ENCODE measurements around the gene RAPGEF4. TPM values are rescaled to one million over a fixed set of nuclear protein-coding genes. Genes with fewer than 3 reads are reported as not detected.

Gene RAPGEF4
- total RNA-seq, 4 donors from 2014 or later, result 3.6 to 12.0 (median 6.7) TPM

GRCh38 chr2:172944022-172944793, 208.6 kb downstream of the RAPGEF4 start:
- TF ChIP-seq EP300 (IDR thresholded peaks at IDR 0.05) (no peak), CTCF (IDR thresholded peaks at IDR 0.05) (no peak), POLR2A (IDR thresholded peaks at IDR 0.05) (no peak)
- 55 to 65% methylated on average over 8 of the region's 8 CpGs for WGBS, 2 donors
- H3K4me3 ChIP-seq, result no peak overlapping the region
- H3K36me3 ChIP-seq, result no peaks in the 10 kb centered on the region
- H3K4me1 ChIP-seq, result no peaks in the 10 kb centered on the region
- no peak for DNase-seq (ENCODE audit: low spot score in 2 of 2)
- H3K27ac ChIP-seq, result no peak overlapping the region
- no peaks in the 10 kb centered on the region for H3K9me3 ChIP-seq
- H3K27me3 ChIP-seq, result peaks cover 0 to 4% of the 10 kb centered on the region in 2 donors

GRCh38 chr2:172944794-172945509, 209.3 kb downstream of the RAPGEF4 start:
- H3K36me3 ChIP-seq, result no peaks in the 10 kb centered on the region
- no peaks in the 10 kb centered on the region for H3K9me3 ChIP-seq
- 96 to 98% methylated on average over 1 of the region's 1 CpG for WGBS, 2 donors
- H3K4me1 ChIP-seq, result no peaks in the 10 kb centered on the region
- DNase-seq (ENCODE audit: low spot score in 2 of 2), result no peak
- peaks cover 0 to 4% of the 10 kb centered on the region in 2 donors for H3K27me3 ChIP-seq
- TF ChIP-seq EP300 (IDR thresholded peaks at IDR 0.05) (no peak), CTCF (IDR thresholded peaks at IDR 0.05) (no peak), POLR2A (IDR thresholded peaks at IDR 0.05) (no peak)
- no peak overlapping the region for H3K27ac ChIP-seq
- no peak overlapping the region for H3K4me3 ChIP-seq

GRCh38 chr2:172945510-172945850, 209.8 kb downstream of the RAPGEF4 start:
- TF ChIP-seq EP300 (IDR thresholded peaks at IDR 0.05), result no peak
- no peak for TF ChIP-seq CTCF (IDR thresholded peaks at IDR 0.05)
- TF ChIP-seq POLR2A (IDR thresholded peaks at IDR 0.05), result no peak
- H3K27me3 ChIP-seq, result peaks cover 0 to 4% of the 10 kb centered on the region in 2 donors
- H3K4me3 ChIP-seq, result no peak overlapping the region
- no peaks in the 10 kb centered on the region for H3K9me3 ChIP-seq
- DNase-seq (ENCODE audit: low spot score in 2 of 2), result no peak
- H3K27ac ChIP-seq, result no peak overlapping the region
- 86 to 90% methylated on average over 2 of the region's 2 CpGs for WGBS, 2 donors
- H3K4me1 ChIP-seq, result no peaks in the 10 kb centered on the region
- no peaks in the 10 kb centered on the region for H3K36me3 ChIP-seq

GRCh38 chr2:172947461-172948153, 212.0 kb downstream of the RAPGEF4 start:
- Histone ChIP-seq H3K4me3 (no peak overlapping the region), H3K27me3 (peaks cover 0 to 4% of the 10 kb centered on the region in 2 donors), H3K4me1 (no peaks in the 10 kb centered on the region), H3K36me3 (no peaks in the 10 kb centered on the region), H3K9me3 (no peaks in the 10 kb centered on the region), H3K27ac (no peak overlapping the region)
- WGBS, 2 donors, result 80 to 83% methylated on average over 3 of the region's 3 CpGs
- DNase-seq (ENCODE audit: low spot score in 2 of 2), result no peak
- no peak for TF ChIP-seq EP300 (IDR thresholded peaks at IDR 0.05)
- TF ChIP-seq POLR2A (IDR thresholded peaks at IDR 0.05), result no peak
- TF ChIP-seq CTCF (IDR thresholded peaks at IDR 0.05), result no peak

GRCh38 chr2:172949522-172949921, 213.9 kb downstream of the RAPGEF4 start:
- Histone ChIP-seq H3K27me3 (peaks cover 0 to 4% of the 10 kb centered on the region in 2 donors), H3K9me3 (no peaks in the 10 kb centered on the region), H3K36me3 (no peaks in the 10 kb centered on the region), H3K27ac (no peak overlapping the region), H3K4me3 (no peak overlapping the region), H3K4me1 (no peaks in the 10 kb centered on the region)
- no peak for DNase-seq (ENCODE audit: low spot score in 2 of 2)
- no peak for TF ChIP-seq CTCF (IDR thresholded peaks at IDR 0.05)
- TF ChIP-seq EP300 (IDR thresholded peaks at IDR 0.05), result no peak

Measured in tibial nerve (tissue), 4 donors.